Fibroblast of pulmonary artery (primary cell): Measurements from ENCODE around the gene TPPP2.

Experiments
- DNase-seq: peaks from one replicate; pipeline ENCODE4 v3.0.0-alpha.2; 2010; ENCODE audit warnings: low read depth
- H3K4me3 ChIP-seq: replicated peaks from 2 replicates; pipeline ENCODE4 v1.5.1; 2011; ENCODE audit warnings: low read depth, mild to moderate bottlenecking, control low read depth, low read length, moderate library complexity
- TF ChIP-seq, protein P1 (sequence below): IDR thresholded peaks from 2 replicates; pipeline ENCODE4 v1.5.1; 2011; ENCODE audit warnings: mild to moderate bottlenecking, control low read depth, low read length, inconsistent platforms; ENCODE audit errors: missing control alignments

TPPP2 gene

DNA sequence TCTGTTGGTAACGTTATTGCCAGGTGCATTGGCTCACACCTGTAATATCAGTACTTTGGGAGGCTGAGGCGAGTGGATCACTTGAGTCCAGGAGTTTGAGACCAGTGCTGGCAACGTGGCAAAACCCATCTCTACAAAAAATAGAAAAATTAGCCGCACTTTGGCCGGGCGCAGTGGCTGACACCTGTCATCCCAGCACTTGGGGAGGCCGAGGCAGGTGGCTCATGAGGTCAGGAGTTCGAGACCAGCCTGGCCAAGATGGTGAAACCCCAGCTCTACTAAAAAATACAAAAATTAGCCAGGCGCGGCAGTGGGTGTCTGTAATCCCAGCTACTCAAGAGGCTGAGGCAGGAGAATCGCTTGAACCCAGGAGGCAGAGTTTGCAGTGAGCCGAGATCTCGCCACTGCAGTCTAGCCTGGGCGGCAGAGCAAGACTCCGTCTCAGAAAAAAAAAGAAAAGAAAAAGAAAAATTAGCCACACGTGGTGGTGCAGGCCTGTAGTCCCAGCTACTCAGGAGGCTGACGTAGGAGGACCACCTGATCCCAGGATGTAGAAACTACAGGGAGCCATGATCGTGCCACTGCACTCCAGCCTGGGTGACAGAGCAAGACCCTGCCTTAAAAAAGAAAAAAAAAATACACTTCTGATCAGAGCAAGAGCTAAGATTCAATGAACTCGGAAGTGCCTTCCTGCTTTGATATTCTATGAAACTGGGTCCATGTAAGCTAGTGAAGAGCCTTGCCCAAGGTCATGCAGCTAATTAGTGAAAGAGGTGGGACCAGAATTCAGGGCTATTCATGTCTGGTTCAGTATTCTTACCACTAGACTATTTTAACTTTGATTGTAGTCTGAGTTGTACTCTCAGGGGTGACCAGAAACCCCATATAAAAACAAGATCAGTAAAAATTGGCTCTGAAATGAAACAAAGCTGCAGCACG lies 23.4 kb downstream of the TPPP2 start:
- TF ChIP-seq, protein P1, sequence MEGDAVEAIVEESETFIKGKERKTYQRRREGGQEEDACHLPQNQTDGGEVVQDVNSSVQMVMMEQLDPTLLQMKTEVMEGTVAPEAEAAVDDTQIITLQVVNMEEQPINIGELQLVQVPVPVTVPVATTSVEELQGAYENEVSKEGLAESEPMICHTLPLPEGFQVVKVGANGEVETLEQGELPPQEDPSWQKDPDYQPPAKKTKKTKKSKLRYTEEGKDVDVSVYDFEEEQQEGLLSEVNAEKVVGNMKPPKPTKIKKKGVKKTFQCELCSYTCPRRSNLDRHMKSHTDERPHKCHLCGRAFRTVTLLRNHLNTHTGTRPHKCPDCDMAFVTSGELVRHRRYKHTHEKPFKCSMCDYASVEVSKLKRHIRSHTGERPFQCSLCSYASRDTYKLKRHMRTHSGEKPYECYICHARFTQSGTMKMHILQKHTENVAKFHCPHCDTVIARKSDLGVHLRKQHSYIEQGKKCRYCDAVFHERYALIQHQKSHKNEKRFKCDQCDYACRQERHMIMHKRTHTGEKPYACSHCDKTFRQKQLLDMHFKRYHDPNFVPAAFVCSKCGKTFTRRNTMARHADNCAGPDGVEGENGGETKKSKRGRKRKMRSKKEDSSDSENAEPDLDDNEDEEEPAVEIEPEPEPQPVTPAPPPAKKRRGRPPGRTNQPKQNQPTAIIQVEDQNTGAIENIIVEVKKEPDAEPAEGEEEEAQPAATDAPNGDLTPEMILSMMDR: no peak
- DNase-seq: no peak
- no peak overlapping the region for H3K4me3 ChIP-seq

DNA sequence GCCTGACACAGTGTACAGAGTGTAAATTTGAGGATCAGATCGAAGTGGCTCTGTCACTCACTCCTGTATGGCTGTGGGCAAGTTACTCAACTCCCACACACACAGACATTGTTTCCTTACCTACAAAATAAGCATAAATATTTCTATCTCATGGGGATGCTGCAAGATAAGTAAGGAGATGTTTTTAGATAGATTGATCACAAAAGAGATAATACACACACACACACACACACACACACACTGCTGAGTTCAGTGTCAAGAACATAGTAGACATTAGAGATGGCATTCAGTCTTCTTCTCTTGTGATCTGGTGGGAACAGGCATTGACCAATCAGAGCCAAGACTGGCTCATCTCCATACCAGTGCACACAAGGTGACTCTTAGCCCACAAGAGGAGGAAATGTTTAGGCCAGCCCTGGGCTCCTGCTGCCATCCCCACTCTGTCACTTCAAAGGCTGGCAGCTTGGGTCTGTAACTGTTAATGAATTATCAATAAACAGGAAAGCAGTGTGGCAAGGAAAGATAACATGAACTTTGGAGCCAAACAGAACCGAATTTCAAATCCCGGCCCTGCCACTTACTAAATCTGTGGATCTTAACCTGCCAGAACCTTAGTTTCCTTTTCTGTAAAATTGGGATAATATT lies 24.2 kb downstream of the TPPP2 start:
- TF ChIP-seq, protein P1: no peak
- no peak for DNase-seq
- no peak overlapping the region for H3K4me3 ChIP-seq

DNA sequence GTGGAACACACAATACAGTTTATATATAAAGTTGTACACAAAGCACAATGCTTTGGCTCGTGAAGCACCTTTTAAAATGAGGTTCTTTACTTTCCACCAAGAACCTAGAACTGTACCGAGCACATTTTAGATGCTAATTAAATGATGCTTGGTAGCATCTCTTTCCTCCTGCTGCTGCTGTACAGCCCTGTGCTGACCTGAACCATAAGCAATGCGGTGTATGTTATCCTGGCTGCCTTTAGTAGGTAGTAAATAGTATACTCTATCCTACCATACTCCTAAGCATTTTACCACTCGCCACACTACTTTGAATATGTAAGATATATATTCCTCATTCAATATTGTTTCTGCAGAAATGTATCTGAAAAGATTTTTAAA lies 24.7 kb downstream of the TPPP2 start:
- TF ChIP-seq, protein P1: no peak
- DNase-seq: no peak

DNA sequence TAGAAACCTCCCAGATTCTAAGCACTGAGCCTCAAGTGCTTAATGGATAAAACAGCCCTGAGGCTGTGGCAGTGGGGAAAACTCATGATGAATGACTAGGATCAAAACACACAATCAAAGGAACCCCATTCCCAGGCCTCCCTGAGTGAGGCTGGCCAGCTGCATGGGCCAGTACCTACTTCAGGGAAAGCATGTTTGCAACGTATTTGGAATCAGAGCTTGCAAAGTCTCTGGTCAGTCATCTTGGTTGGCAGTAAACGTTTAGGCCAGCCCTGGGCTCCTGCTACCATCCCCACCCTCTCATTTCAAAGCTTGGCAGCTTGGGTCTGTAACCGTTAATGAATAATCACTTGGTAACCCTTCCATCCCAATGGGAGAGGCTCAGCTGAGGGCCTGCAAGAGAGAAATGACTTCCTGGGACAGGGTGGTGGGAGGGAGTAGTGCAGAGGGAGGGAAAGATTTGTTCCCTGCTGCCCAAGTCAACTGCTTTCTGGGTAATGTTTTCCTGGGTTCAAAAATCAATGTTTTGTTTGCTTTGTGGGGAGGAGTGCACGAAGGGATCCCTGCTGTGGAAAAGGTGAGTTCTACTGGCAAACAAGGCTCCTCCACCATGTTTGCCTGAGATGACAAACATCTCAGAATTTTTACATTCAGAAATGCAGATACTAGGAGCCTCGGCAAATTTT lies 25.6 kb downstream of the TPPP2 start:
- TF ChIP-seq, protein P1: no peak
- H3K4me3 ChIP-seq: no peak overlapping the region
- no peak for DNase-seq

More for the DNA sequence above, 24.7 kb downstream of the TPPP2 start:
- H3K4me3 ChIP-seq: no peak overlapping the region

DNA sequence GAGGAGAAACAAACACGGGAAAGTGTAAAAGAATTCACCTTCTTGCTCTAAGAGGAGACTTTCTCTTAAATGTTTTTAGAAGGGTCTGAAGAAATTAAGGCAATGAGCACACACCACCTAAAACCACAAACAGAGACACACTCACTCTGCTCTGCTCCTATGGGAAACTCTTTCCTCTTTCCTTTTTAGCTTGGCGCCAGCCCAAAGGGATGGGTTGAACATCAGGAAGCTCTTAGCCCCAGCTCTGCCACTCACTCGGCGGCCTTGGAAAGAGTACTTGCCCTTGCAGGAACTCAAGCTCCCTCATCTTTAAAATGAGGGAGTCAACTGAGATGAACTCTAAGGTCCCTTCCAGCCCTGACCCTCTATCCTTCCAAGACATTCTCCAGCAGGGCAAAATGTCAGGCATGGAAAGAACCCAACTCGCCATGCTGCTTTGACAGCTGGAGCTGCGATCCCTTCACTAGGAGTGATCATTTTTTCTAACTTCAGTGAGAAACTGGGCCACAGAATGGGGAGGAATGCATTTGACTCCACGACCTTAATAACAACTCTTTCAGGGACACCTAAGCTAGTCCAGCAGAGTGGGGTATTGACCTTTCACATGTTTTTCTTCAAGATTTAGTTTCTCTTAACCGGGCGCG lies 26.6 kb downstream of the TPPP2 start:
- no peak for DNase-seq
- no peak overlapping the region for H3K4me3 ChIP-seq
- TF ChIP-seq, protein P1: no peak

DNA sequence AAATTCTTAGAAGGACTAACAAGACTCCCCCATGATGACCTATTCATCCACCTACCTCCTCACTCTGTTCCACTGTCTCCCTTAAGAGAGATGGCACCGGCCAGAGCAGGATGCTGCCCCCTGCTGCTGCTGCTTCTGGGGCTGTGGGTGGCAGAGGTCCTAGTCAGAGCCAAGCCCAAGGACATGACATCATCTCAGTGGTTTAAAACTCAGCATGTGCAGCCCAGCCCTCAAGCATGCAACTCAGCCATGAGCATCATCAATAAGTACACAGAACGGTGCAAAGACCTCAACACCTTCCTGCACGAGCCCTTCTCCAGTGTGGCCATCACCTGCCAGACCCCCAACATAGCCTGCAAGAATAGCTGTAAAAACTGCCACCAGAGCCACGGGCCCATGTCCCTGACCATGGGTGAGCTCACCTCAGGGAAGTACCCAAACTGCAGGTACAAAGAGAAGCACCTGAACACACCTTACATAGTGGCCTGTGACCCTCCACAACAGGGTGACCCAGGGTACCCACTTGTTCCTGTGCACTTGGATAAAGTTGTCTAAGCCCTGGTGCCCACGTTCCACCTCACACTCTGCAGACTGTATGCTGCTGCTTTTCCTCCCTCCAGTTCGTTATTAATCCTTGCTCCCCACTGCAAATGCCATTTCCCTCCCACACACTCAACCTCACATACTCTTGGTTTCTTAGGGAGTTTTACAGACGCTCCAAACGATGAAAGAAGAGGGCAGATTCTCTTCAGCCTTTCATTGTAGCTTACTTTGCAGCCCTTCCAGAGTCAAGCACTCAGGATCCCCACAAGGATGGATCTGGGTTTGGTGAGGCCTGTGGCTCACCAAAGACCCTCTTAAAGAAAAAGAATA lies 28.0 kb downstream of the TPPP2 start, which contains the start of gene RNASE8:
TSS of gene RNASE8 (plus strand) at position 20 of the 873 bp plus-strand sequence. CDS start at position 91, 71 bp downstream.
- DNase-seq: no peak
- TF ChIP-seq, protein P1: no peak

More for the DNA sequence above, 28.0 kb downstream of the TPPP2 start, which contains the start of gene RNASE8:
- H3K4me3 ChIP-seq: no peak within 1 kb of the TSS
